Loucy (cell line): ENCODE measurements around the gene CDH4.

Experiments
- H2AFZ ChIP-seq: fragments of 200-600 bp; sonication (generic); 2 replicates; pipeline ENCODE4 v1.6.0; 2016; ENCODE audit warnings: antibody characterized with exemption, mild to moderate bottlenecking, low read length, moderate library complexity
- H3F3A ChIP-seq: fragments of 200-600 bp; 2 replicates; pipeline ENCODE4 v1.6.0; 2016; ENCODE audit warnings: antibody characterized with exemption, low read depth, mild to moderate bottlenecking
- H3K27me3 ChIP-seq: fragments of 200-600 bp; sonication (generic); 2 replicates; pipeline ENCODE4 v1.6.1; 2014; ENCODE audit warnings: low read length, mild to moderate bottlenecking; ENCODE audit not compliant: insufficient read depth, poor library complexity, severe bottlenecking
- H3K36me3 ChIP-seq: fragments of 200-600 bp; sonication (generic); 2 replicates; pipeline ENCODE4 v1.6.1; 2016; ENCODE audit warnings: low read length; ENCODE audit not compliant: insufficient read depth
- H3K4me1 ChIP-seq: fragments of 200-600 bp; sonication (generic); 2 replicates; pipeline ENCODE4 v1.5.1; 2014; ENCODE audit warnings: low read length, mild to moderate bottlenecking; ENCODE audit not compliant: insufficient read depth, poor library complexity, severe bottlenecking
- H3K4me2 ChIP-seq: fragments of 200-600 bp; sonication (generic); 2 replicates; pipeline ENCODE4 v1.6.0; 2014; ENCODE audit warnings: antibody characterized with exemption, low read length, low read depth, mild to moderate bottlenecking; ENCODE audit not compliant: poor library complexity, severe bottlenecking
- H3K4me3 ChIP-seq: fragments of 200-600 bp; sonication (generic); 2 replicates; pipeline ENCODE4 v1.5.1; 2014; ENCODE audit warnings: low read length, mild to moderate bottlenecking, mixed read lengths; ENCODE audit not compliant: poor library complexity, severe bottlenecking
- H3K79me2 ChIP-seq: fragments of 200-600 bp; sonication (generic); 2 replicates; pipeline ENCODE4 v1.6.1; 2014; ENCODE audit warnings: low read length; ENCODE audit not compliant: insufficient read depth
- H3K9ac ChIP-seq: fragments of 200-600 bp; sonication (generic); 2 replicates; pipeline ENCODE4 v1.6.0; 2014; ENCODE audit warnings: mild to moderate bottlenecking, low read depth, low read length, moderate library complexity; ENCODE audit not compliant: poor library complexity, severe bottlenecking
- H3K9me2 ChIP-seq: fragments of 200-600 bp; sonication (generic); replicated peaks from 2 replicates; pipeline ENCODE4 v1.6.1; 2016; ENCODE audit warnings: low read depth, low read length, mixed read lengths
- H3K9me3 ChIP-seq: fragments of 200-600 bp; sonication (generic); 2 replicates; pipeline ENCODE4 v1.6.1; 2014; ENCODE audit warnings: mild to moderate bottlenecking, antibody characterized with exemption, low read length, low read depth; ENCODE audit not compliant: insufficient read depth
- H4K20me1 ChIP-seq: fragments of 200-600 bp; sonication (generic); 2 replicates; pipeline ENCODE4 v1.6.0; 2014; ENCODE audit warnings: antibody characterized with exemption, low read length, mild to moderate bottlenecking; ENCODE audit not compliant: insufficient read depth, poor library complexity, severe bottlenecking
- CTCF ChIP-seq: fragments of 200-600 bp; sonication (generic); conservative IDR thresholded peaks from 2 replicates; pipeline ENCODE4 v1.5.1; 2014; ENCODE audit warnings: mild to moderate bottlenecking, antibody characterized with exemption, low read length
- EZH2phosphoT487 ChIP-seq: fragments of 200-600 bp; IDR thresholded peaks from 2 replicates; pipeline ENCODE4 v1.6.1; 2018; ENCODE audit warnings: antibody characterized with exemption, mild to moderate bottlenecking, moderate library complexity, borderline replicate concordance

The CDH4 gene

GRCh38 chr20:61251529-61252393 is at the start of gene CDH4:
CDH4 (plus strand) TSS chr20:61252261.
- Histone ChIP-seq H3K4me2 (no peak within 1 kb of the TSS), H3K27me3 (no peaks in the 10 kb centered on the region), H3F3A (no peaks in the 10 kb centered on the region), H3K4me1 (peaks cover 2% of the 10 kb centered on the region), H2AFZ (no peak within 1 kb of the TSS), H3K79me2 (no peaks in the 10 kb centered on the region), H3K9me3 (no peaks in the 10 kb centered on the region), H3K9me2 (no peaks in the 10 kb centered on the region), H3K36me3 (no peaks in the 10 kb centered on the region), H3K4me3 (no peak within 1 kb of the TSS), H3K9ac (no peak within 1 kb of the TSS), H4K20me1 (no peaks in the 10 kb centered on the region)
- TF ChIP-seq CTCF = no peak
- TF ChIP-seq EZH2phosphoT487 = no peak

DNA sequence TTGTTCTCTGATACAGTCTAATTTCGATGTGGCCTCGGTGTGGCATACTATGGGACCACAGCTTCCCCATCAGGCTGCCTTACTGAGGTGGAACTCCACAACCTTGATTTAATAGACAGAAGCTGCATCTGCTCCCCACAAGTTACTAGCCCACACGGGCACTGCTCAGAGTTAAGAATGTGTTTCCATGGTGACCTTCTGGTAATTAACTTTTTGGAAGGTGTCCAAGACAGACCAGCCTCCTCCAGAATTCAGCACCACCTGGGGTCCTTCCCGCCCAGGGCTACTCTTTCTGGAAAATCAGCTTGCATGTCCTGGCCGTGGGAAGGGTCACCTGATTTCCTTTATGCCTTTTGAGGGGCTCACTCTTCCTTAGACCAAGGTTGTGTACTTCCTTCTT is 48.7 kb upstream of the CDH4 start:
- Histone ChIP-seq H3K4me3 (no peak overlapping the region), H2AFZ (no peak overlapping the region), H3K27me3 (no peaks in the 10 kb centered on the region), H3K4me2 (no peak overlapping the region), H4K20me1 (no peaks in the 10 kb centered on the region), H3K9ac (no peak overlapping the region), H3K79me2 (no peaks in the 10 kb centered on the region), H3K9me3 (no peaks in the 10 kb centered on the region), H3K9me2 (no peaks in the 10 kb centered on the region), H3K4me1 (no peaks in the 10 kb centered on the region), H3K36me3 (no peaks in the 10 kb centered on the region), H3F3A (no peaks in the 10 kb centered on the region)
- no peak for TF ChIP-seq EZH2phosphoT487
- TF ChIP-seq CTCF = no peak

DNA sequence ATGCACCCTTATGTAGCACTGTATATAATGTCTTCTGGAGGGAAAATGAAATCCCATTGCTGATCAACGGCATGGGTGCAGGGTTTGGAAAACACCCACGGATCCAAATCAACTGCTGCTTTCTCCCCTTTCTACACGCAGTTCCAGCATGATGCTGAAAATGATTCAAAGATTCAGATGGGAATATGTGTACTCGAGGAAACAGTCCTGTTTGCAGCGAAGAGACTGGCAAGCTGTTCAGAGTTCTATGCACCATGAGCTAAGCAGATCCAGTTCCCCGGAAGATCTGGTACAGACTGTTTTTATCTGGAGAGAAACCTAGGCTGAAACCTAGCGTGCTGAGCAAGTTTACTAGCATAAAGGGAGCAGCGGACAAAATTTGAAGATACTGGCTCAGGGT is 47.9 kb upstream of the CDH4 start:
- no peak overlapping the region for H3K4me3 ChIP-seq
- H3K9me2 ChIP-seq = no peaks in the 10 kb centered on the region
- no peaks in the 10 kb centered on the region for H3K79me2 ChIP-seq
- TF ChIP-seq CTCF = no peak
- no peak for TF ChIP-seq EZH2phosphoT487
- no peaks in the 10 kb centered on the region for H3F3A ChIP-seq
- H3K27me3 ChIP-seq = no peaks in the 10 kb centered on the region
- no peaks in the 10 kb centered on the region for H3K4me1 ChIP-seq
- no peak overlapping the region for H2AFZ ChIP-seq
- H3K9ac ChIP-seq = no peak overlapping the region
- no peak overlapping the region for H3K4me2 ChIP-seq
- no peaks in the 10 kb centered on the region for H3K9me3 ChIP-seq
- H3K36me3 ChIP-seq = no peaks in the 10 kb centered on the region
- no peaks in the 10 kb centered on the region for H4K20me1 ChIP-seq
